DND-41 (cell line): ENCODE results near the gene GRPEL1.

ENCODE experiments used
- ATAC-seq: fragments of 200-7000 bp; cut with Tn5 transposase; 3 replicates; pipeline ENCODE4 v1.9.1; 2021; ENCODE audit warnings: low read depth; ENCODE audit not compliant: insufficient read depth
- DNase-seq: peaks from one replicate; pipeline ENCODE4 v3.0.0-alpha.2; 2020
- H2AFZ ChIP-seq: 2 replicates; pipeline ENCODE4 v1.6.0; 2012; ENCODE audit warnings: low read depth, low read length
- H3K27ac ChIP-seq: 2 replicates; pipeline ENCODE4 v1.5.1; 2012; ENCODE audit warnings: low read length, inconsistent platforms
- H3K27me3 ChIP-seq: fragments of 200-600 bp; sonication (generic); 2 replicates; pipeline ENCODE4 v1.6.0; 2012; ENCODE audit warnings: low read length, mild to moderate bottlenecking, inconsistent platforms; ENCODE audit not compliant: insufficient read depth, poor library complexity
- H3K36me3 ChIP-seq: 2 replicates; pipeline ENCODE4 v1.5.1; 2012; ENCODE audit warnings: low read length, inconsistent platforms; ENCODE audit not compliant: insufficient read depth
- H3K4me1 ChIP-seq: 2 replicates; pipeline ENCODE4 v1.5.1; 2012; ENCODE audit warnings: mild to moderate bottlenecking, low read length; ENCODE audit not compliant: insufficient read depth
- H3K4me2 ChIP-seq: 2 replicates; pipeline ENCODE4 v1.6.0; 2012; ENCODE audit warnings: mild to moderate bottlenecking, moderate library complexity, low read length, inconsistent platforms; ENCODE audit not compliant: insufficient read depth
- H3K4me3 ChIP-seq, 2 experiments: fragments of 200-600 bp in 1 of 2; shearing (Covaris generic) in 1 of 2; 2 replicates each; pipeline ENCODE4 v1.5.1; 2012 to 2016; ENCODE audit warnings: inconsistent platforms in 2 of 2, low read length in 2 of 2, mild to moderate bottlenecking in 2 of 2, low read depth in 1 of 2, moderate library complexity in 1 of 2
- H3K79me2 ChIP-seq: 2 replicates; pipeline ENCODE4 v1.6.0; 2012; ENCODE audit warnings: low read length, inconsistent platforms; ENCODE audit not compliant: insufficient read depth
- H3K9ac ChIP-seq: 2 replicates; pipeline ENCODE4 v1.6.0; 2012; ENCODE audit warnings: low read depth, mild to moderate bottlenecking, inconsistent platforms, low read length, moderate library complexity
- H3K9me3 ChIP-seq: 2 replicates; pipeline ENCODE4 v1.5.1; 2012; ENCODE audit warnings: low read length, moderate library complexity, mild to moderate bottlenecking, inconsistent platforms; ENCODE audit not compliant: insufficient read depth, severe bottlenecking
- H4K20me1 ChIP-seq: 2 replicates; pipeline ENCODE4 v1.6.0; 2012; ENCODE audit warnings: low read length; ENCODE audit not compliant: insufficient read depth
- CTCF ChIP-seq: IDR thresholded peaks from 2 replicates; pipeline ENCODE4 v1.5.1; 2012; ENCODE audit warnings: borderline replicate concordance, low read length, moderate library complexity, mild to moderate bottlenecking; ENCODE audit not compliant: poor library complexity, severe bottlenecking; ENCODE audit errors: extremely low read depth
- EZH2 ChIP-seq: IDR thresholded peaks from 3 replicates; pipeline ENCODE4 v1.6.1; 2012; ENCODE audit warnings: borderline replicate concordance, low read depth, mild to moderate bottlenecking, moderate library complexity, low read length, inconsistent platforms; ENCODE audit not compliant: severe bottlenecking

GRPEL1 gene

GRCh38 chr4:7062816-7063215, 5.0 kb downstream of the GRPEL1 start:
- Histone ChIP-seq H3K9ac (no peak overlapping the region), H3K4me3 (no peak overlapping the region), H3K79me2 (peaks cover 51% of the 10 kb centered on the region), H3K36me3 (peaks cover 81% of the 10 kb centered on the region), H3K27ac (no peak overlapping the region), H3K4me1 (peaks cover 24% of the 10 kb centered on the region), H3K9me3 (no peaks in the 10 kb centered on the region), H3K27me3 (no peaks in the 10 kb centered on the region), H4K20me1 (peaks cover 58% of the 10 kb centered on the region), H2AFZ (no peak overlapping the region), H3K4me2 (no peak overlapping the region)
- DNase-seq (no peak), ATAC-seq (no peak)
- TF ChIP-seq CTCF (no peak), EZH2 (no peak)

DNA sequence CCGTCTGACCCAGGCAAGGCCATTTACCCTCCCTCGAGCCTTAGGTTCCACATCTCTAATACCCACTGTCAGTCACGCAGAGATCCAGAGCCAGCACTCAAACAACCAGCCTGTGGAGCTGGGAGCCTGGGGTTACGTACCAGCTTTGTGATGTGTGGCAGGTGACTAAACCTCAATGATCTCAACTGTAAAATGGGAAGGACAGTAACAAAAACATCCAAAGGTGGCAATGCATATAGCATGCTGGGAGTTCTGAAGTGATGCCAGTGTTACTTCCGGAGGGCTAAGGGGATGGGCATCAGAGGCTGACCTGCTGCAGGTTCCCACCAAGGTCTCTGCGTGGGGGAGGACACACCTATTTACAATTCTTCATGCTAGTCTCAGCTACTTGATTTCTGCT, 6.0 kb downstream of the GRPEL1 start:
- Histone ChIP-seq H3K9ac (no peak overlapping the region), H3K4me1 (peaks cover 17% of the 10 kb centered on the region), H4K20me1 (peaks cover 52% of the 10 kb centered on the region), H2AFZ (no peak overlapping the region), H3K4me3 (no peak overlapping the region), H3K36me3 (peaks cover 84% of the 10 kb centered on the region), H3K9me3 (no peaks in the 10 kb centered on the region), H3K27me3 (no peaks in the 10 kb centered on the region), H3K4me2 (no peak overlapping the region), H3K79me2 (peaks cover 41% of the 10 kb centered on the region), H3K27ac (no peak overlapping the region)
- ATAC-seq: no peak
- TF ChIP-seq CTCF (no peak), EZH2 (no peak)
- DNase-seq: no peak

DNA sequence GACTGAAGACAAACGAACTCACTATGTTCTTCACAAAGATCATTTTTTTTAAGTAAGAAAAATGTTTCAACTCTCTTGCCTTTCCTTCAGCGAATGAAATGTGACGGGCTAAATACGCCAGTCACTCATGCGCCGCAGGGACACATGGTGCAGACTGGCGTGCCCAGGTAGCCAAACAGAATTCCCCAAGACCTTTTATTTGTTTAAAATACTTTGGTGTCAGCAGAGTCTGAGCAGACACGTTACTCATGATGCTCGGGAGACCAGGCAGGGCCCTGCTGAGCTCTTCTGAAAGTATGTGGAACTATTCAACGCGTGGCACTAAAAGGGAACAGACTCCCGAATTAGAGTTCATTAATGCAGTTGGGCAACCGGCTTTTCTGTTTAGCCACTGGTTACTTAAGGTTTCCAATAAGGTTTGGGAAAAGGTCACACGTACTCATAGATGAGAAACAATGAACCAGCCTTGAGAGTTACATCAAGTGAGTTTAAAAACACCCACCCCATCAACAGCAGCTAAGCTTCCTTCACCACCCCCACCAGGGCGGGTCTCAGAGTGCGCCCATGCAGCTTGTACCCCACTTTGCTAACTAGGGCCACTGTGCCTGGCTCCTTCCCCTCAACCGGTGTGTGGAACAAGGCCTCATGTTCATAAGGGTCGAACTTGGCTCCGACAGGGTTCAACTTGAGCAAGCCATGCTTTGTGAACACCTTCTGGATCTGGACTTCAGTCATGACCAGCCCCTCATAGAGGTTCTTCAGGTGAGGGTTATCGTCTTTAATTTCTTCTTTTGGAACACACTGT, 7.3 kb downstream of the GRPEL1 start:
- no peak overlapping the region for H3K27ac ChIP-seq
- ATAC-seq: no peak

More for the DNA sequence above, 7.3 kb downstream of the GRPEL1 start:
- no peak overlapping the region for H3K9ac ChIP-seq
- no peak overlapping the region for H3K4me3 ChIP-seq
- no peak for DNase-seq
- H3K36me3 ChIP-seq: peaks cover 91% of the 10 kb centered on the region
- peaks cover 28% of the 10 kb centered on the region for H3K79me2 ChIP-seq
- H3K4me2 ChIP-seq: no peak overlapping the region
- peaks cover 5% of the 10 kb centered on the region; the same call in 1 of the 2 replicates for H3K4me1 ChIP-seq
- peaks cover 45% of the 10 kb centered on the region for H4K20me1 ChIP-seq
- no peak overlapping the region for H2AFZ ChIP-seq
- TF ChIP-seq CTCF: no peak
- TF ChIP-seq EZH2: no peak
- H3K27me3 ChIP-seq: no peaks in the 10 kb centered on the region
- H3K9me3 ChIP-seq: no peaks in the 10 kb centered on the region
